ENCODE measurements around the gene TMEM131. TPM values are rescaled to one million over a fixed set of nuclear protein-coding genes. Genes with fewer than 3 reads are reported as not detected.
"Not testable (repeated sequence)": the region's sequence is repeated elsewhere in the genome, so short reads cannot be mapped to it uniquely, and the experiment has no call there.

Gene TMEM131
- total RNA-seq, 4 donors from 2014 or later = 39.0 to 58.5 (median 41.3) TPM

GRCh38 chr2:97848306-97848705 is 147.4 kb downstream of the TMEM131 start:
- no peak for DNase-seq (ENCODE audit: low spot score in 2 of 2)
- no peaks in the 10 kb centered on the region for H3K4me1 ChIP-seq
- H3K27me3 ChIP-seq = no peaks in the 10 kb centered on the region
- H3K27ac ChIP-seq = no peak overlapping the region
- no peaks in the 10 kb centered on the region for H3K9me3 ChIP-seq
- 66 to 71% methylated on average over 1 of the region's 1 CpG for WGBS, 2 donors
- TF ChIP-seq CTCF (IDR thresholded peaks at IDR 0.05) = no peak
- no peak overlapping the region for H3K4me3 ChIP-seq
- no peaks in the 10 kb centered on the region for H3K36me3 ChIP-seq

DNA sequence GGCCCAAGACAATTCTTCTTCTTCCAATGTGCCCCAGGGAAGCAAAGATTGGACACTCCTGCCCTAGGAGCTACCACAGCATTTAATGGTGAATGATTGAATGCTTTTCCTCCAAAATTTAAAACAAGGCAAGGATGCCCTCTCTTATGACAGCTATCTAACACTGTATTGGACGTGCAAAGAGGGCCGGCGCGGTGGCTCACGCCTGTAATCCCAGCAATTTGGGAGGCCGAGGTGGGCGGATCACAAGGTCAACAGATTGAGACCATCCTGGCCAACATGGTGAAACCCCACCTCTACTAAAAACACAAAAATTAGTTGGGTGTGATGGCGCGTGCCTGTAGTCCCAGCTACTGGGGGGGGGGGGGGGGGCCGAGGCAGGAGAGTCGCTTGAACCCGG is 149.0 kb downstream of the TMEM131 start:
- H3K36me3 ChIP-seq; H3K27me3 ChIP-seq; H3K9me3 ChIP-seq; H3K4me3 ChIP-seq; H3K4me1 ChIP-seq; DNase-seq (ENCODE audit: low spot score in 2 of 2); H3K27ac ChIP-seq: not testable (repeated sequence)
- WGBS, 2 donors = 99% methylated on average over 11 to 12 of the region's 12 CpGs

DNA sequence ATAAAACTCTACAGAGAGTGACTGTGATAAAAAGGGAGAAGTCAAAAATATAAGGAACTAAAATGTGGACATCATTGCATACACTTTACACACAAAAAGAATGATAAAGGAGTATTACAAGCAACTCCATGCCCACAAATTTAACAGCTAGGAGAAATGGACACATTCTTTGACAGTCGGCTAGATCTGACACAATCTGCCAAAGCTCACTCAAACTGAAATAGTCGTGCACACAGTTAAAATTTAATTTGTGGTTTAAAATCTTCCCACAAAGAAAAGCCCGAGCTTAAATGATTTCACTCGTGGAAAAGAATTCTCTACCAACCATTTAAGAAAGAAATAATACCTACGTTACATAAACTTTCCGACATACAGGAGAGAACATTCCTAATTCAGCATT is 149.9 kb downstream of the TMEM131 start:
- Histone ChIP-seq H3K36me3 (peaks cover 0 to 8% (median 0%) of the 10 kb centered on the region in 3 donors), H3K4me1 (no peaks in the 10 kb centered on the region), H3K27me3 (no peaks in the 10 kb centered on the region), H3K4me3 (no peak overlapping the region), H3K9me3 (no peaks in the 10 kb centered on the region), H3K27ac (no peak overlapping the region)
- WGBS, 2 donors = 90 to 94% methylated on average over 6 of the region's 6 CpGs
- TF ChIP-seq EP300 (IDR thresholded peaks at IDR 0.05) = no peak
- TF ChIP-seq CTCF (IDR thresholded peaks at IDR 0.05) = no peak
- TF ChIP-seq POLR2A (IDR thresholded peaks at IDR 0.05) = no peak
- no peak for DNase-seq (ENCODE audit: low spot score in 2 of 2)

GRCh38 chr2:97845133-97845532 is 150.6 kb downstream of the TMEM131 start:
- TF ChIP-seq CTCF (IDR thresholded peaks at IDR 0.05) = no peak
- WGBS, 2 donors = 67 to 79% methylated on average over 4 of the region's 4 CpGs

GRCh38 chr2:97844311-97844859 is 151.4 kb downstream of the TMEM131 start:
- H3K27me3 ChIP-seq = no peaks in the 10 kb centered on the region
- no peak for DNase-seq (ENCODE audit: low spot score in 2 of 2)
- 63 to 69% methylated on average over 2 of the region's 2 CpGs for WGBS, 2 donors
- no peak overlapping the region for H3K27ac ChIP-seq
- no peaks in the 10 kb centered on the region for H3K4me1 ChIP-seq
- no peak overlapping the region for H3K4me3 ChIP-seq
- TF ChIP-seq POLR2A (IDR thresholded peaks at IDR 0.05) = no peak
- no peak for TF ChIP-seq CTCF (IDR thresholded peaks at IDR 0.05)
- no peak for TF ChIP-seq EP300 (IDR thresholded peaks at IDR 0.05)
- H3K9me3 ChIP-seq = no peaks in the 10 kb centered on the region
- H3K36me3 ChIP-seq = peaks cover 0 to 22% (median 3%) of the 10 kb centered on the region in 3 donors

More at GRCh38 chr2:97845133-97845532, 150.6 kb downstream of the TMEM131 start:
- no peak overlapping the region for H3K4me3 ChIP-seq
- no peak overlapping the region for H3K27ac ChIP-seq
- H3K4me1 ChIP-seq = no peaks in the 10 kb centered on the region
- H3K27me3 ChIP-seq = no peaks in the 10 kb centered on the region
- H3K36me3 ChIP-seq = peaks cover 0 to 15% (median 0%) of the 10 kb centered on the region in 3 donors
- no peaks in the 10 kb centered on the region for H3K9me3 ChIP-seq
- DNase-seq (ENCODE audit: low spot score in 2 of 2) = no peak

DNA sequence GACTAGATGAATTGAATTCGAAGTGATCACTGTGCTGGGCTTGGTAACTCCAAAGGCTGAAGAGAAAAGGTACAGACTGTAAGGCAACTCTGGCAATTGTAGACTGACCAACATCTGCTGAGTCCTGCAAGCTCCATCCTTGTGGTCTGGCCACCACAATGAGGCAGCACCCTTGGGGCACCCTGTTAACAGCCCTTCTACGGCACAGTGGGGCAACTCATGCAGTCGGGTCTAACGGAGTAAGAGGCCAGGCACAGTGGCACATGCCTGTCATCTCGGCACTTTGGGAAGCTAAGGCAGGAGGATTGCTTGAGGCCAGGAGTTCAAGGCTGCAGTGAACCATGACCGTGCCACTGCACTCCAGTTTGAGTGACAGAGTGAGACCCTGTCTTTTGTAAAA is 155.6 kb downstream of the TMEM131 start:
- TF ChIP-seq CTCF (IDR thresholded peaks at IDR 0.05) (no peak), EP300 (IDR thresholded peaks at IDR 0.05) (no peak), POLR2A (IDR thresholded peaks at IDR 0.05) (no peak)
- no peak for DNase-seq (ENCODE audit: low spot score in 2 of 2)
- no peak overlapping the region for H3K27ac ChIP-seq
- H3K9me3 ChIP-seq = no peaks in the 10 kb centered on the region
- H3K4me3 ChIP-seq = no peak overlapping the region
- 90 to 92% methylated on average over 6 of the region's 6 CpGs for WGBS, 2 donors
- H3K27me3 ChIP-seq = no peaks in the 10 kb centered on the region
- no peaks in the 10 kb centered on the region for H3K4me1 ChIP-seq
- H3K36me3 ChIP-seq = peaks cover 0 to 34% (median 4%) of the 10 kb centered on the region in 3 donors
